ENCODE measurements around the gene HMCN1.

Gene HMCN1

GRCh38 chr1:185917646-185918045 lies 183.5 kb downstream of the HMCN1 start:
- DNase-seq: no peak

GRCh38 chr1:185920602-185921001 lies 186.4 kb downstream of the HMCN1 start:
- DNase-seq: no peak

GRCh38 chr1:185921636-185922035 lies 187.4 kb downstream of the HMCN1 start:
- no peak for DNase-seq

- DNase-seq: no peak
These were observed 192.4 kb downstream of the HMCN1 start for GRCh38 chr1:185926588-185926987.

DNA sequence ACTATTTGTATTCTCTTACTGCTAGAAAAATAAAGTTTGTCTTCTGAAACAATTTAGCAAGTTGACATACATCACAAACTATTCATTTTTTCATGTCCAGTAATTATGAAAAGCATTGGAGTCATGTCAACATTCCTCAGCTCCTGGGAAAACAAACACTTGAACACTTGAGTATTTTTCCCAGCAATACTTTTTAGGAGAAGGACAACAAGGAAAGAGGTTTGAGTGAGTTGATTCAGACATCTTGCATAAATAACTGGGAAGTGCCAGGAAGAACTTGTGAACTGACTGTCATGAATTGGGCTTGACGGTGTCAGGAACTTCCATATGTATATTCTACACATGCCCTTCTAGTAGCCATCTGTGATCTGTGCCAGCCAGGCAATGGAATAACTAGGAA lies 195.6 kb downstream of the HMCN1 start:
- no peak for DNase-seq

DNA sequence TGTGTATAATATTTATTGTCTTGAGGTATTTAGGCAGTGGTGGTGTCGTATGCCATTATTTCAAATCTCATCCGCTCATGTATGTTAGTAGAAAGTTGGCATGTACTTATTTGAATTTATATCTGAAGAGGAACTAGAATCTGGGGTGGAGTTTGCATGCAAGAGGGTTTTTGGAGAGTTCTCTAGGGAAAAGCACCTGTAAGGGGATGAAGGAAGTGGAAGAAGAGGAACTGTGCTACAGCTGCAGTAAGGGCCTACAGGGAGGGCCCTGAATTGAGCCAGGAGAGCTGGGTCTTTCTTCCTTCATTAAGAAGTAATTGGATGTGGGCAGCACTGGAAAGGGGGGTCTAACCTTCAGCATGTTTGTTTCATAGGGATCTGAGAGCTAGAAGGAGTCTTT lies 197.2 kb downstream of the HMCN1 start:
- no peak for DNase-seq

DNA sequence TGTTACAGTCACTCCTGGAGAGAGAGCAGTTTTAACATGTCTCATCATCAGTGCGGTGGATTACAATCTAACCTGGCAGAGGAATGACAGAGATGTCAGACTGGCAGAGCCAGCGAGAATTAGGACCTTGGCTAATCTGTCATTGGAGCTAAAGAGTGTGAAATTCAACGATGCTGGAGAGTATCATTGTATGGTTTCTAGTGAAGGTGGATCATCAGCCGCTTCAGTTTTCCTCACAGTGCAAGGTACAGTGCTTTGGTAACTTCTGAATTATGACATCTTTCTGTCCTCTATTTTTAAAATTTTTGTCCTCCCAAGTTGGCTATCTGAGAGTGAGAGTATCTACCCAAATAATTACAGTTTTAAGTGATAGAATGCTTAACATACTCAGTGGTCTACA lies 199.4 kb downstream of the HMCN1 start:
- no peak for DNase-seq

GRCh38 chr1:185934476-185935189 lies 200.4 kb downstream of the HMCN1 start:
- DNase-seq: no peak

- no peak for DNase-seq
These were observed 201.2 kb downstream of the HMCN1 start for GRCh38 chr1:185935360-185935759.

DNA sequence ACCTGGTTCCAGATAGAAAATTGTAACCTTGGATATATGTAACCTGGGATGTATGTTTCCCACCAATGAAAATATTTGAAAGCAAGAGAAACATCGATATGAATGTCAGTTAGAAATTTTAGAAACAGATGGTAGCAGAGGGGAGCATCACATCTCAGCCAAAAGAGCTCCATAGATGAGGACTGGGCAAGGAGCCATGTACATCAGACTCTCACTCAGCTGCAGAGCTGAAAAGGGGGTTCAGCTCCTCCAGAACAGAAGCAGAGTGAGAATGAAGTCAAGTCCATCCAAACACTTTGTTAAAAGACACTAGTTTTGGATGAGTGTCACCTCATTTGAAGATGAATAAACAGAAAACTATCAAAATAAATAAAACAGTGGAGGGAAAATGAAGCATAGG lies 202.4 kb downstream of the HMCN1 start:
- DNase-seq: no peak

DNA sequence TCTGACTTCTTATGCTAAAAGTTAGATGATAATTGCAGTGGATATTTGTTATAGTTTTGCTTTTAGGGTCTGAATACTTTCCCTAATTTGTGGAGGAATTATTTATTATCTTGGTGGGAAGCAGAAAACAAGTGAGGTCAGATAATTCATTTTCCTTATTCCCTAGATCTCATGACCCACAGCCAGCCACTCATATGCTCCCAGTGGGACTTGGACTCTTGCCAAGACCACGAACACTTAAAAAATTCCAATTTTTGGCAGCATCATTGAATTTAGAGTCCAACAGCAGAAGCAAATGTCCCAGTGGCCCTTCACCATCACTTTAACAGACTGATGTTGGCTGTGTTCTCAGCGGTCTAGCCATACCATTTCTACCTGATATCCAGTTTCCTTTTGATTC lies 204.2 kb downstream of the HMCN1 start:
- DNase-seq: no peak

GRCh38 chr1:185939142-185939541 lies 205.0 kb downstream of the HMCN1 start:
- no peak for DNase-seq

DNA sequence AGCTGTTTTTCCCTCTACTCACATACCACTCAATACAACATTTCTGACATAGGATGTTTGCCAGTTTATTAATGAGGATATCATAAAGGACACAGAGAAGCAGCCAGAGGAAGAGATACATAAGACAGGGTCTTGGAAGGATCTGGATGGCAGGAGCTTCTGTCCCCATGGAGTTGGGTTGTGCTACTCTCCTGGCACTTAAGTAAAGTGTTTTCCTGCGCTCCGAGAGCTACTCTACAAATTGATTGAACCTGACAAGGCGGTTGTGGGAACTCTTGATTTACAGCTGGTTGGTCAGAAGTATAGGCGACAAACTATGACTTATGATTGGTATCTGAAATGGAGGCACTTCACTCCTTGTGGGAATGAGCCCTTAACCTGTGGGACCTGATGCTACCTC lies 208.8 kb downstream of the HMCN1 start:
- DNase-seq: no peak

- DNase-seq: no peak
These were observed 222.7 kb downstream of the HMCN1 start for GRCh38 chr1:185956881-185957280.

- DNase-seq: no peak
These were observed 223.5 kb downstream of the HMCN1 start for GRCh38 chr1:185957441-185958363.

DNA sequence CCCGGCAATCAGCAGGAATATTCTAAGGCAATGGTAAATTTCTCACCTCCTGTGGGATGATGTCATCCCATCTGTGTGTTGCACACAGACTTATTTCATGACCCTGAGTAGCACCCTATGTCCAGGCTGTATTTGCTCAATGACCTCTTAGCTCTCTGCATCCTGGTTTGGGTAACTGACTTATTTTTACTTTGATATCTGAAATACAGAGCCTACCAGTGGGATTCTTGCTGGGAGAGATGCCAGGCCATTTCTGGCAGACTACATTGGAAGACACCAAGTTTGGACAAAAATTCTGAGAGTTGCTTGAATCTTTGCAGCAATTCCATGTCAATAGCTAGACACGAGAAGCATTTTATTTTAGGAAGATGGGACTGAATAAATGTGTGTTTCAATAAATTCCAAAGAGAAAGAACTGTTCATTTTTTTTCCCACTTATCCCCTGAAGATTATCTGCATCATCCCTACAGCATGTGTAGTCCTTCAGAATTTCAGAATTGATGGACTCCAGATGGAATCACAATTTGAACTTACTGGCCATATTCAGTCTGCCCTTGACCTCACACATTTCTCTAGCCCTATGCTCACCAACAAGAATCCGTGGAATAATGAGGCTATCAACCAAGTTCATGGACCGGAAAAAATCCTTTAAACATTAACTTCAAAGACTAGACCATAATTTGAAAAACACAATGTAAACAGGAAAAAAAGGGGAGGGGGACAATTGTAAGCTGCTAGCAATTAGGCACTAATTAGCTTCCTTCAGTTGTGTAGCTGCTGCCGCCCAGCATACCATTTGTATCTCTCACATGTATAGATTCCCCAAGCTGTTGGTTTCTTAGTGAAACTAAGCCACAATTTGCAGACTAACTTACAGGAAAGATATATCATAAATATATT lies 226.5 kb downstream of the HMCN1 start:
- no peak for DNase-seq

DNA sequence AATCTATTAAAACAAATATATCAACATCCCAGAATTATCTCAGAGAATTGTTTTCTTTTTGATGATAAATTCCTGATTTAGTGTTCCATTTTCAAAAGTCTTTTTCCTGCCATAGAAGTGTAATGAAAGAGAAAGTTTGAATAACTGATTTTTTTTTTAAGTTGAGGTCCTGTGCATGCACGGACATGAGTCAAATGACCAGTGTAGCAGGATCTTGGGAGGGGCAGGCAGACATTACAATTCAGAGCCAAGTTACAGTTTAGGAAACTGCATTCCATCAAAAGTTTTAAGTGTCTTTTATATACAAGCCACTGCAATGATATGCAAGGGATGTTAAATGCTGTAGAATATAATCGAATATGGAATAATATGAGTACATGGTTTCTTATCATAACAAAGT lies 227.5 kb downstream of the HMCN1 start:
- DNase-seq: no peak

DNA sequence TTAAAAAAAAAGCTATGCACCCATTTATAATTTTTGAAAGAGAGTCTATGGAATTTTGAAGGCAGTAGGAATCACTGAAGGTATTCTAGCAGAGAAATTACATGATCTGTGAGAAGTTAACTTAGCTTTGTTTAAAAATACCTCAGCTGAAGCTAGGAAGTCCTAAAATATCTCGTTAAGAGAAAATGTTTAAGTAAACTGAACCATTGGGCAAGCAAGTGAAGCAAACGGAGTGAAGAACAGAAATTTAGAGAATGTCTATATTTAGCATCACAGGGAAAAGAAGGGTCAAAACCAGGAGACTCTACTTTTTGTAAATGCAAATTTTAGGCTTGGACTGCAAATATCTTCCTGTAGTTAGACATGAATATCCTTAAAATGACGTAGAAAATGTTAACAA lies 230.8 kb downstream of the HMCN1 start:
- DNase-seq: no peak

GRCh38 chr1:185965870-185966269 lies 231.7 kb downstream of the HMCN1 start:
- DNase-seq: no peak

DNA sequence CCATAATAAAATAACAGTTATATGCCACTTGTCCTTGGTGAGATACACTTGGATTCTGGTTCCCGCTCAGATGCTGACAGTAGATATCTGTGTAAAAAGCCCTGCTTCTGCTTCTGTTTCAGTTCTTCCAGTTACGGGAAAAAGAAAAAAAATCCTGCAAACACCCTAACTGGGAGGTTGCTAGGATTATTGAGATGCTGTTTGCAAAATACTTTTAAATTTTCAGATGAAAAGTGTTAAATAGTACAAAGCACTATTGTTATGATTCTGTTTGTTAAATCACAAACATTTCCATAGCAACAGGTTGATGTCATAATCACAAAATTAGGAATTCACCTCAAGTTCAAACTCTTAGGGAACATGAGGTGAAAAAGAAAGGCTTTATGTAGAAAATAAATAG lies 232.3 kb downstream of the HMCN1 start:
- DNase-seq: no peak

GRCh38 chr1:185969028-185969427 lies 234.8 kb downstream of the HMCN1 start:
- no peak for DNase-seq

- no peak for DNase-seq
These were observed 235.4 kb downstream of the HMCN1 start for GRCh38 chr1:185969524-185969991.

GRCh38 chr1:185971688-185972087 lies 237.5 kb downstream of the HMCN1 start:
- no peak for DNase-seq
